ENCODE data around the gene TMEM108.

Gene TMEM108

DNA sequence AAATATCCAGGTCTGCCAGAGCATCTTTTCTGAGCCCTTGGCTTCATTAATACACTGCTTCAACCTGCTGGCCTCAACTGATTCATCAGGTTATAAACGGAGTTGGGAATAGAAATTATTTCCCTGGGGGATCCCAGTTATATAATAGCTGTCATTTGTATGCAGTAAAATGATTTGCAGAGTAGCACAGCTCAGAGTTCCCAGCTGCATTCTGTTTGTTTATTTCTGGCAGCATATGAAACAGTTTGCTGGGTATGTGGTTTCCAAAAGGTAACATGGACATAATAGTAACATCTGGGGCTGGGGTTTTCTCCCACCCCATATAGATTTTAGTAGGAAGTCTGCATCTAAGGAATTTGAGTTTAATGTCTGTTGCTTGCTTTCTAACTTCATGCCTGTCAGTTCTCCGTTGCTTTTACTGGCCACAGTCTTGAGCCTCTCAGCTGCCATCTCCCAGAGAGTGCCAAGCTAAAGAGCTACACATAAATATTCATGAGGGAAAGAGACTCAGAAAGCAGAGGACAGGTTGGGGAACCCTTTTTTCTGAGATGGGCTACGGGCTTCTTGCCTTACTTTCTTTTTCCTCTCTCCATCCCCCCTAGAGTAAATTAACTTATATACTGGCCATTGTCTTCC is 124.6 kb downstream of the TMEM108 start:
- peak; percentile 20; the same call in 1 of the 3 replicates for ATAC-seq
- TF ChIP-seq, protein P1, sequence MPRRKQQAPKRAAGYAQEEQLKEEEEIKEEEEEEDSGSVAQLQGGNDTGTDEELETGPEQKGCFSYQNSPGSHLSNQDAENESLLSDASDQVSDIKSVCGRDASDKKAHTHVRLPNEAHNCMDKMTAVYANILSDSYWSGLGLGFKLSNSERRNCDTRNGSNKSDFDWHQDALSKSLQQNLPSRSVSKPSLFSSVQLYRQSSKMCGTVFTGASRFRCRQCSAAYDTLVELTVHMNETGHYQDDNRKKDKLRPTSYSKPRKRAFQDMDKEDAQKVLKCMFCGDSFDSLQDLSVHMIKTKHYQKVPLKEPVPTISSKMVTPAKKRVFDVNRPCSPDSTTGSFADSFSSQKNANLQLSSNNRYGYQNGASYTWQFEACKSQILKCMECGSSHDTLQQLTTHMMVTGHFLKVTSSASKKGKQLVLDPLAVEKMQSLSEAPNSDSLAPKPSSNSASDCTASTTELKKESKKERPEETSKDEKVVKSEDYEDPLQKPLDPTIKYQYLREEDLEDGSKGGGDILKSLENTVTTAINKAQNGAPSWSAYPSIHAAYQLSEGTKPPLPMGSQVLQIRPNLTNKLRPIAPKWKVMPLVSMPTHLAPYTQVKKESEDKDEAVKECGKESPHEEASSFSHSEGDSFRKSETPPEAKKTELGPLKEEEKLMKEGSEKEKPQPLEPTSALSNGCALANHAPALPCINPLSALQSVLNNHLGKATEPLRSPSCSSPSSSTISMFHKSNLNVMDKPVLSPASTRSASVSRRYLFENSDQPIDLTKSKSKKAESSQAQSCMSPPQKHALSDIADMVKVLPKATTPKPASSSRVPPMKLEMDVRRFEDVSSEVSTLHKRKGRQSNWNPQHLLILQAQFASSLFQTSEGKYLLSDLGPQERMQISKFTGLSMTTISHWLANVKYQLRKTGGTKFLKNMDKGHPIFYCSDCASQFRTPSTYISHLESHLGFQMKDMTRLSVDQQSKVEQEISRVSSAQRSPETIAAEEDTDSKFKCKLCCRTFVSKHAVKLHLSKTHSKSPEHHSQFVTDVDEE (CRISPR knock-in tag; IDR thresholded peaks at IDR 0.05): no peak
- TF ChIP-seq ZNF565 (CRISPR knock-in tag; conservative IDR thresholded peaks at IDR 0.05; ENCODE audit: low read depth) (no peak), ISL1 (CRISPR knock-in tag; IDR thresholded peaks at IDR 0.05) (no peak), CSDC2 (CRISPR knock-in tag; IDR thresholded peaks at IDR 0.05) (no peak), ZFP30 (CRISPR knock-in tag; IDR thresholded peaks at IDR 0.05) (no peak), ZNF8 (CRISPR knock-in tag; IDR thresholded peaks at IDR 0.05) (no peak), SNAI2 (CRISPR knock-in tag; IDR thresholded peaks at IDR 0.05) (no peak), ZC3H10 (CRISPR knock-in tag; IDR thresholded peaks at IDR 0.05) (no peak), PPARA (CRISPR knock-in tag; IDR thresholded peaks at IDR 0.05; ENCODE audit: borderline replicate concordance) (no peak), ARNTL (CRISPR knock-in tag; IDR thresholded peaks at IDR 0.05; ENCODE audit: borderline replicate concordance, low read depth) (no peak)
- TF ChIP-seq, protein P2, sequence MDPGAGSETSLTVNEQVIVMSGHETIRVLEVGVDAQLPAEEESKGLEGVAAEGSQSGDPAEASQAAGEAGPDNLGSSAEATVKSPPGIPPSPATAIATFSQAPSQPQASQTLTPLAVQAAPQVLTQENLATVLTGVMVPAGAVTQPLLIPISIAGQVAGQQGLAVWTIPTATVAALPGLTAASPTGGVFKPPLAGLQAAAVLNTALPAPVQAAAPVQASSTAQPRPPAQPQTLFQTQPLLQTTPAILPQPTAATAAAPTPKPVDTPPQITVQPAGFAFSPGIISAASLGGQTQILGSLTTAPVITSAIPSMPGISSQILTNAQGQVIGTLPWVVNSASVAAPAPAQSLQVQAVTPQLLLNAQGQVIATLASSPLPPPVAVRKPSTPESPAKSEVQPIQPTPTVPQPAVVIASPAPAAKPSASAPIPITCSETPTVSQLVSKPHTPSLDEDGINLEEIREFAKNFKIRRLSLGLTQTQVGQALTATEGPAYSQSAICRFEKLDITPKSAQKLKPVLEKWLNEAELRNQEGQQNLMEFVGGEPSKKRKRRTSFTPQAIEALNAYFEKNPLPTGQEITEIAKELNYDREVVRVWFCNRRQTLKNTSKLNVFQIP (CRISPR knock-in tag; IDR thresholded peaks at IDR 0.05; ENCODE audit: borderline replicate concordance, low read depth): no peak

DNA sequence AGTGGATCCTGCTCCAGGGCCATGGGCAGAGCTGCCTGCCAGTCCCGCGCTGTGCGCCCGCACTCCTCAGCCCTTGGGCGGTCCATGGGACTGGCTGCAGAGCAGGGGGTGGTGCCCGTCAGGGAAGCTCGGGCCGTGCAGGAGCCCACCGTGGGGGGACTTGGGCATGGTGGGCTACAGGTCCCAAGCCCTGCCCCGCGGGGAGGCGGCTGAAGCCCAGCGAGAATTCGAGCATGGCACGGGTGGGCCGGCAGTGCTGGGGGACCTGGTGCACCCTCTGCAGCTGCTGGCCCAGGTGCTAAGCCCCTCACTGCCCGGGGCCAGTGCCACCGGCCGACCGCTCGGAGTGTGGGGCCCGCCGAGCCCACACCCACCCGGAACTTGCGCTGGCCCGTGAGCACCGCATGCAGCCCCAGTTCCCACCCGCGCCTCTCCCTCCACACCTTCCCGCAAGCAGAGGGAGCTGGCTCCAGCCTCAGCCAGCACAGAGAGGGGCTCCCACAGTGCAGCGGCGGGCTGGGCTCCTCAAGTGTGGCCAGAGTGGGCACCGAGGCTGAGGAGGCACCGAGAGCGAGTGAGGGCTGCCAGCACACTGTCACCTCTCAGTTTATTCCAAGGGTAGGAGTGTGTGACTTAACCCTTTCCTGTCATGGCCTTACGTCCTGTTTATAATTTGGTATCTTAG is 129.3 kb downstream of the TMEM108 start:
- TF ChIP-seq ZFP3 (CRISPR knock-in tag; IDR thresholded peaks at IDR 0.05): no peak
- TF ChIP-seq TOX (CRISPR knock-in tag; IDR thresholded peaks at IDR 0.05; ENCODE audit: borderline replicate concordance): no peak
- no peak for TF ChIP-seq ZFP30 (CRISPR knock-in tag; IDR thresholded peaks at IDR 0.05)
- TF ChIP-seq, protein P3, sequence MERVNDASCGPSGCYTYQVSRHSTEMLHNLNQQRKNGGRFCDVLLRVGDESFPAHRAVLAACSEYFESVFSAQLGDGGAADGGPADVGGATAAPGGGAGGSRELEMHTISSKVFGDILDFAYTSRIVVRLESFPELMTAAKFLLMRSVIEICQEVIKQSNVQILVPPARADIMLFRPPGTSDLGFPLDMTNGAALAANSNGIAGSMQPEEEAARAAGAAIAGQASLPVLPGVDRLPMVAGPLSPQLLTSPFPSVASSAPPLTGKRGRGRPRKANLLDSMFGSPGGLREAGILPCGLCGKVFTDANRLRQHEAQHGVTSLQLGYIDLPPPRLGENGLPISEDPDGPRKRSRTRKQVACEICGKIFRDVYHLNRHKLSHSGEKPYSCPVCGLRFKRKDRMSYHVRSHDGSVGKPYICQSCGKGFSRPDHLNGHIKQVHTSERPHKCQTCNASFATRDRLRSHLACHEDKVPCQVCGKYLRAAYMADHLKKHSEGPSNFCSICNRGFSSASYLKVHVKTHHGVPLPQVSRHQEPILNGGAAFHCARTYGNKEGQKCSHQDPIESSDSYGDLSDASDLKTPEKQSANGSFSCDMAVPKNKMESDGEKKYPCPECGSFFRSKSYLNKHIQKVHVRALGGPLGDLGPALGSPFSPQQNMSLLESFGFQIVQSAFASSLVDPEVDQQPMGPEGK (CRISPR knock-in tag; IDR thresholded peaks at IDR 0.05; ENCODE audit: borderline replicate concordance): no peak
- TF ChIP-seq ARNTL (CRISPR knock-in tag; IDR thresholded peaks at IDR 0.05; ENCODE audit: borderline replicate concordance, low read depth): no peak
- no peak for TF ChIP-seq ZNF70 (CRISPR knock-in tag; IDR thresholded peaks at IDR 0.05)
- TF ChIP-seq ZNF8 (CRISPR knock-in tag; IDR thresholded peaks at IDR 0.05): no peak
- no peak for ATAC-seq

DNA sequence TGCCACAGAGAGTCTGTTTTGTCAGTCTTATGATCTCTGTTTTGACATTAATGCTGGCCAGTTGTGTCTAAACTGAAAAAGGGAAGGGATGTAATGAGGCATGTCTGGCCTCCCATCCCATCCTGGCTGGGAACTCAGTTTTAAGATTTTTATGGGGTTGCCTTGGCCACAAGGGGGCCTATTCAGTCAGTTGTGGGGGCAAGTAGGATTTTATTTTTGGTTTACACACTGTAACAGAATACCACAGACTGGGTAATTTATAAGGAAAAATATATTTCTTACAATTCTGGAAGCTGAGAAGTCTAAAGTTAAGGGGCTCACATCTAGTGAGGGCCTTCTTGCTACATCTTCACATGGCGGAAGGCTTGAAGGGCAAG is 129.8 kb downstream of the TMEM108 start:
- ATAC-seq: no peak
- TF ChIP-seq CSDC2 (CRISPR knock-in tag; IDR thresholded peaks at IDR 0.05): no peak
- TF ChIP-seq, protein P4, sequence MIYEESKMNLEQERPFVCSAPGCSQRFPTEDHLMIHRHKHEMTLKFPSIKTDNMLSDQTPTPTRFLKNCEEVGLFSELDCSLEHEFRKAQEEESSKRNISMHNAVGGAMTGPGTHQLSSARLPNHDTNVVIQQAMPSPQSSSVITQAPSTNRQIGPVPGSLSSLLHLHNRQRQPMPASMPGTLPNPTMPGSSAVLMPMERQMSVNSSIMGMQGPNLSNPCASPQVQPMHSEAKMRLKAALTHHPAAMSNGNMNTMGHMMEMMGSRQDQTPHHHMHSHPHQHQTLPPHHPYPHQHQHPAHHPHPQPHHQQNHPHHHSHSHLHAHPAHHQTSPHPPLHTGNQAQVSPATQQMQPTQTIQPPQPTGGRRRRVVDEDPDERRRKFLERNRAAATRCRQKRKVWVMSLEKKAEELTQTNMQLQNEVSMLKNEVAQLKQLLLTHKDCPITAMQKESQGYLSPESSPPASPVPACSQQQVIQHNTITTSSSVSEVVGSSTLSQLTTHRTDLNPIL (CRISPR knock-in tag; IDR thresholded peaks at IDR 0.05; ENCODE audit: low read depth): no peak
- TF ChIP-seq ZNF8 (CRISPR knock-in tag; IDR thresholded peaks at IDR 0.05): no peak
- TF ChIP-seq ZNF70 (CRISPR knock-in tag; IDR thresholded peaks at IDR 0.05): no peak
- TF ChIP-seq BACH2 (CRISPR knock-in tag; IDR thresholded peaks at IDR 0.05; ENCODE audit: borderline replicate concordance): no peak
- TF ChIP-seq, protein P3 (CRISPR knock-in tag; IDR thresholded peaks at IDR 0.05; ENCODE audit: borderline replicate concordance): no peak
- no peak for TF ChIP-seq SNAI2 (CRISPR knock-in tag; IDR thresholded peaks at IDR 0.05)
- no peak for TF ChIP-seq RARB (CRISPR knock-in tag; IDR thresholded peaks at IDR 0.05)
- TF ChIP-seq, protein P5, sequence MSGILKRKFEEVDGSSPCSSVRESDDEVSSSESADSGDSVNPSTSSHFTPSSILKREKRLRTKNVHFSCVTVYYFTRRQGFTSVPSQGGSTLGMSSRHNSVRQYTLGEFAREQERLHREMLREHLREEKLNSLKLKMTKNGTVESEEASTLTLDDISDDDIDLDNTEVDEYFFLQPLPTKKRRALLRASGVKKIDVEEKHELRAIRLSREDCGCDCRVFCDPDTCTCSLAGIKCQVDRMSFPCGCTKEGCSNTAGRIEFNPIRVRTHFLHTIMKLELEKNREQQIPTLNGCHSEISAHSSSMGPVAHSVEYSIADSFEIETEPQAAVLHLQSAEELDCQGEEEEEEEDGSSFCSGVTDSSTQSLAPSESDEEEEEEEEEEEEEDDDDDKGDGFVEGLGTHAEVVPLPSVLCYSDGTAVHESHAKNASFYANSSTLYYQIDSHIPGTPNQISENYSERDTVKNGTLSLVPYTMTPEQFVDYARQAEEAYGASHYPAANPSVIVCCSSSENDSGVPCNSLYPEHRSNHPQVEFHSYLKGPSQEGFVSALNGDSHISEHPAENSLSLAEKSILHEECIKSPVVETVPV (CRISPR knock-in tag; IDR thresholded peaks at IDR 0.05): no peak
